ENCODE data around the gene MILR1.

- TF ChIP-seq JUN (IDR thresholded peaks at IDR 0.05) (no peak), CTCF (IDR thresholded peaks at IDR 0.05) (no peak), RNF2 (IDR thresholded peaks at IDR 0.05; ENCODE audit: borderline replicate concordance, low read depth) (no peak), MAX (IDR thresholded peaks at IDR 0.05) (no peak), BHLHE40 (IDR thresholded peaks at IDR 0.05; ENCODE audit: low read depth, low read length) (no peak), JUNB (IDR thresholded peaks at IDR 0.05) (no peak), POLR2A (IDR thresholded peaks at IDR 0.05; ENCODE audit: low read length) (no peak), NR3C1 (IDR thresholded peaks at IDR 0.05) (no peak)
- TF ChIP-seq, protein P1, sequence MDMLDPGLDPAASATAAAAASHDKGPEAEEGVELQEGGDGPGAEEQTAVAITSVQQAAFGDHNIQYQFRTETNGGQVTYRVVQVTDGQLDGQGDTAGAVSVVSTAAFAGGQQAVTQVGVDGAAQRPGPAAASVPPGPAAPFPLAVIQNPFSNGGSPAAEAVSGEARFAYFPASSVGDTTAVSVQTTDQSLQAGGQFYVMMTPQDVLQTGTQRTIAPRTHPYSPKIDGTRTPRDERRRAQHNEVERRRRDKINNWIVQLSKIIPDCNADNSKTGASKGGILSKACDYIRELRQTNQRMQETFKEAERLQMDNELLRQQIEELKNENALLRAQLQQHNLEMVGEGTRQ (IDR thresholded peaks at IDR 0.05) = no peak
- TF ChIP-seq, protein P2, sequence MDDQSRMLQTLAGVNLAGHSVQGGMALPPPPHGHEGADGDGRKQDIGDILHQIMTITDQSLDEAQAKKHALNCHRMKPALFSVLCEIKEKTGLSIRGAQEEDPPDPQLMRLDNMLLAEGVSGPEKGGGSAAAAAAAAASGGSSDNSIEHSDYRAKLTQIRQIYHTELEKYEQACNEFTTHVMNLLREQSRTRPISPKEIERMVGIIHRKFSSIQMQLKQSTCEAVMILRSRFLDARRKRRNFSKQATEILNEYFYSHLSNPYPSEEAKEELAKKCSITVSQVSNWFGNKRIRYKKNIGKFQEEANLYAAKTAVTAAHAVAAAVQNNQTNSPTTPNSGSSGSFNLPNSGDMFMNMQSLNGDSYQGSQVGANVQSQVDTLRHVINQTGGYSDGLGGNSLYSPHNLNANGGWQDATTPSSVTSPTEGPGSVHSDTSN (IDR thresholded peaks at IDR 0.05) = no peak
These were observed 5.7 kb upstream of the MILR1 start for GRCh38 chr17:64443086-64443760.

Data from A549 (cell line).